H1 (cell line): ENCODE measurements around the gene TNFAIP2. TPM values are rescaled to one million over a fixed set of nuclear protein-coding genes. Genes with fewer than 3 reads are reported as not detected.

Experiments used
- CTCF ChIA-PET: fragments of 300-600 bp; sonication (Branson Sonifier 250); formaldehyde crosslinking; loops from one replicate; lab custom pipeline; 2021; ENCODE audit not compliant: partially characterized antibody; lab: Charles Lee
- POLR2A ChIA-PET: fragments of 300-600 bp; sonication (Branson Sonifier 250); formaldehyde crosslinking; loops from one replicate; lab custom pipeline; 2021; ENCODE audit warnings: inconsistent platforms; ENCODE audit not compliant: partially characterized antibody; lab: Charles Lee
- DNase-seq, 2 experiments: peaks; one replicate each; pipeline versions ENCODE4 v3.0.0 to v3.0.0-alpha.2; 2010 to 2022; ENCODE audit warnings: low spot score in 2 of 2, low read depth in 1 of 2, mixed read lengths in 1 of 2
- FAIRE-seq: peaks from 2 replicates; lab custom pipeline; 2011; peaks lifted over from hg19 to GRCh38; lab: Jason Lieb, UNC
- H2AFZ ChIP-seq: 2 replicates; pipeline ENCODE4 v1.8.1; 2012; ENCODE audit warnings: low read length, inconsistent platforms
- H2AK5ac ChIP-seq: 2 replicates; pipeline ENCODE4 v1.6.1; 2013; ENCODE audit warnings: low read depth, low read length
- H2BK120ac ChIP-seq: replicated peaks from 2 replicates; pipeline ENCODE3; 2013; ENCODE audit warnings: low read depth, low read length, inconsistent platforms
- H2BK12ac ChIP-seq: 2 replicates; pipeline ENCODE4 v1.6.1; 2013; ENCODE audit warnings: low read depth, low read length
- H2BK15ac ChIP-seq: 2 replicates; pipeline ENCODE4 v1.6.1; 2013; ENCODE audit warnings: low read length
- H2BK20ac ChIP-seq: 2 replicates; pipeline ENCODE4 v1.6.1; 2013; ENCODE audit warnings: low read length
- H2BK5ac ChIP-seq: 2 replicates; pipeline ENCODE4 v1.6.1; 2013; ENCODE audit warnings: low read depth, low read length
- H3K14ac ChIP-seq: 2 replicates; pipeline ENCODE4 v1.6.1; 2013; ENCODE audit warnings: inconsistent platforms; ENCODE audit not compliant: insufficient read length
- H3K18ac ChIP-seq: 2 replicates; pipeline ENCODE4 v1.6.1; 2013; ENCODE audit warnings: low read length; ENCODE audit errors: extremely low read depth
- H3K23ac ChIP-seq: 2 replicates; pipeline ENCODE4 v1.6.1; 2013; ENCODE audit warnings: inconsistent platforms; ENCODE audit not compliant: insufficient read length
- H3K23me2 ChIP-seq: 2 replicates; pipeline ENCODE4 v1.6.1; 2013; ENCODE audit warnings: low read depth, low read length
- H3K27ac ChIP-seq: 2 replicates; pipeline ENCODE4 v1.6.1; 2011; ENCODE audit warnings: low read depth, low read length, inconsistent platforms
- H3K27me3 ChIP-seq, 4 experiments: replicated peaks in 1 of 4; 1 replicate in 1 of 4; 2 replicates in 3 of 4; pipeline versions ENCODE4 v1.6.1 to v1.8.1; 2011 to 2013; ENCODE audit warnings: low read length in 3 of 4, mild to moderate bottlenecking in 3 of 4, inconsistent platforms in 2 of 4, mixed read lengths in 2 of 4, moderate library complexity in 1 of 4; ENCODE audit not compliant: control insufficient read depth in 3 of 4, insufficient read depth in 3 of 4; ENCODE audit errors: extremely low read depth in 1 of 4
- H3K36me3 ChIP-seq, 4 experiments: 2 replicates each; pipeline versions ENCODE4 v1.6.1 to v1.8.1; 2011 to 2013; ENCODE audit warnings: mild to moderate bottlenecking in 4 of 4, low read length in 3 of 4, moderate library complexity in 2 of 4, control low read depth in 1 of 4, inconsistent platforms in 1 of 4; ENCODE audit not compliant: insufficient read depth in 4 of 4, control insufficient read depth in 2 of 4
- H3K4ac ChIP-seq: replicated peaks from 2 replicates; pipeline ENCODE3; 2013; ENCODE audit warnings: low read length, low read depth, mixed read lengths, inconsistent platforms; ENCODE audit not compliant: insufficient read length
- H3K4me1 ChIP-seq, 4 experiments: replicated peaks in 1 of 4; 1 replicate in 1 of 4; 2 replicates in 3 of 4; pipeline versions ENCODE4 v1.6.1 to v1.8.1; 2011 to 2013; ENCODE audit warnings: low read length in 3 of 4, inconsistent platforms in 2 of 4, mixed read lengths in 1 of 4; ENCODE audit not compliant: insufficient read depth in 4 of 4, control insufficient read depth in 3 of 4
- H3K4me2 ChIP-seq, 2 experiments: 2 replicates each; pipeline versions ENCODE4 v1.6.1 to v1.8.1; 2011 to 2013; ENCODE audit warnings: low read depth in 2 of 2, low read length in 2 of 2, control low read depth in 1 of 2, inconsistent platforms in 1 of 2, mild to moderate bottlenecking in 1 of 2; ENCODE audit not compliant: insufficient read depth in 1 of 2
- H3K4me3 ChIP-seq, 4 experiments: fragments of 200-600, 300-600 bp in 1 of 4; sonication (generic), shearing (Covaris generic), sonication (Bioruptor Twin) in 1 of 4; 2 replicates each; pipeline versions ENCODE4 v1.5.1 to v1.8.1; 2011 to 2016; ENCODE audit warnings: low read length in 4 of 4, low read depth in 3 of 4, control low read depth in 2 of 4, inconsistent platforms in 2 of 4, mild to moderate bottlenecking in 2 of 4, mixed read lengths in 1 of 4, moderate library complexity in 1 of 4; ENCODE audit not compliant: insufficient read depth in 2 of 4; ENCODE audit errors: extremely low read depth in 1 of 4
- H3K56ac ChIP-seq: replicated peaks from 2 replicates; pipeline ENCODE3; 2013; ENCODE audit warnings: low read depth, mild to moderate bottlenecking, mixed read lengths, low read length, inconsistent platforms; ENCODE audit not compliant: insufficient read length
- H3K79me1 ChIP-seq: 2 replicates; pipeline ENCODE4 v1.6.1; 2013; ENCODE audit warnings: low read depth, low read length, control low read depth
- H3K79me2 ChIP-seq, 2 experiments: 2 replicates each; pipeline versions ENCODE4 v1.6.1 to v1.8.1; 2012 to 2013; ENCODE audit warnings: low read length in 2 of 2, mild to moderate bottlenecking in 2 of 2, inconsistent platforms in 1 of 2; ENCODE audit not compliant: insufficient read depth in 2 of 2, control insufficient read depth in 1 of 2
- H3K9ac ChIP-seq, 4 experiments: replicated peaks in 1 of 4; 1 replicate in 1 of 4; 2 replicates in 3 of 4; pipeline versions ENCODE4 v1.6.1 to v1.8.1; 2011 to 2013; ENCODE audit warnings: low read depth in 3 of 4, low read length in 3 of 4, control low read depth in 2 of 4, mild to moderate bottlenecking in 2 of 4, moderate library complexity in 2 of 4, inconsistent platforms in 1 of 4; ENCODE audit errors: extremely low read depth in 1 of 4
- H3K9me3 ChIP-seq, 2 experiments: 2 replicates each; pipeline versions ENCODE4 v1.6.1 to v1.8.1; 2012 to 2013; ENCODE audit warnings: mild to moderate bottlenecking in 2 of 2, moderate library complexity in 2 of 2, control low read depth in 1 of 2, inconsistent platforms in 1 of 2, low read depth in 1 of 2, low read length in 1 of 2, mixed read lengths in 1 of 2; ENCODE audit not compliant: insufficient read depth in 2 of 2
- H4K20me1 ChIP-seq, 2 experiments: replicated peaks in 1 of 2; 2 replicates each; pipeline versions ENCODE3 to v1.8.1; 2011 to 2013; ENCODE audit warnings: inconsistent platforms in 2 of 2, low read length in 2 of 2, mild to moderate bottlenecking in 1 of 2; ENCODE audit not compliant: insufficient read depth in 2 of 2, control insufficient read depth in 1 of 2
- H4K5ac ChIP-seq: 2 replicates; pipeline ENCODE4 v1.6.1; 2013; ENCODE audit warnings: low read length, low read depth, mixed read lengths, inconsistent platforms; ENCODE audit not compliant: insufficient read length
- H4K8ac ChIP-seq: 2 replicates; pipeline ENCODE4 v1.8.0; 2013; ENCODE audit warnings: mild to moderate bottlenecking, moderate library complexity, low read length, inconsistent platforms; ENCODE audit not compliant: insufficient read depth; ENCODE audit errors: extremely low read depth
- H4K91ac ChIP-seq: replicated peaks from 2 replicates; pipeline ENCODE3; 2013; ENCODE audit warnings: low read length, mixed read lengths, inconsistent platforms; ENCODE audit not compliant: insufficient read length
- BRCA1 ChIP-seq: IDR thresholded peaks from 2 replicates; pipeline ENCODE4 v1.6.1; 2012; ENCODE audit warnings: low read depth, low read length, improper control_type of control experiment
- EP300 ChIP-seq, 2 experiments: IDR thresholded peaks; 1 replicate in 1 of 2; 2 replicates in 1 of 2; pipeline ENCODE4 v1.6.1; 2011 to 2012; ENCODE audit warnings: low read depth in 2 of 2, low read length in 2 of 2, mild to moderate bottlenecking in 2 of 2, borderline replicate concordance in 1 of 2, inconsistent platforms in 1 of 2, moderate library complexity in 1 of 2
- EZH2 ChIP-seq: fragments of 200-600 bp; sonication (generic); IDR thresholded peaks from 2 replicates; pipeline ENCODE4 v1.7.1; 2012; ENCODE audit warnings: low read depth, mild to moderate bottlenecking, moderate library complexity, low read length, inconsistent platforms; ENCODE audit not compliant: severe bottlenecking
- GTF2F1 ChIP-seq: IDR thresholded peaks from 2 replicates; pipeline ENCODE4 v1.6.1; 2012; ENCODE audit warnings: low read depth, low read length, improper control_type of control experiment, borderline replicate concordance
- MAFK ChIP-seq: IDR thresholded peaks from 2 replicates; pipeline ENCODE4 v1.6.1; 2012; ENCODE audit warnings: low read depth, mild to moderate bottlenecking, improper control_type of control experiment, low read length
- SP2 ChIP-seq: IDR thresholded peaks from 2 replicates; pipeline ENCODE4 v1.6.1; 2012; ENCODE audit warnings: mild to moderate bottlenecking, low read length, inconsistent platforms
- TBP ChIP-seq: IDR thresholded peaks from 2 replicates; pipeline ENCODE4 v1.6.1; 2011; ENCODE audit warnings: low read depth, low read length, improper control_type of control experiment
- ZNF274 ChIP-seq: IDR thresholded peaks from 2 replicates; pipeline ENCODE4 v1.7.0; 2012; ENCODE audit warnings: low read length, borderline replicate concordance; ENCODE audit errors: extremely low read depth
- WGBS, 2 experiments: shearing (Covaris generic) in 1 of 2; methylation state at CpG; one replicate each; pipeline versions ENCODE4 v1.1.6 to v1.1.7; 2013 to 2015; ENCODE audit warnings: low lambda C conversion rate in 2 of 2, mixed read lengths in 2 of 2, inconsistent platforms in 1 of 2, low coverage in 1 of 2, missing lambda C conversion rate in 1 of 2; ENCODE audit not compliant: insufficient replicate concordance in 2 of 2, insufficient coverage in 1 of 2, insufficient read length in 1 of 2; ENCODE audit errors: extremely low coverage in 1 of 2, missing lambda C conversion rate in 1 of 2; 5-methylcytosine and 5-hydroxymethylcytosine counted together
- polyA plus RNA-seq, 7 experiments: library from polyadenylated mRNA; depleted of rRNA in 3 of 7; stranded (reverse) in 5 of 7; unstranded in 2 of 7; fragments of >200 nt in 5 of 7; fragments of 200-250 nt in 2 of 7; gene quantifications; 1 replicate in 5 of 7; 2 replicates in 1 of 7; 4 replicates in 1 of 7; pipeline versions ENCODE4 v1.2.1 to v1.2.3, GENCODE V29; 2011 to 2013; ENCODE audit warnings: missing spikeins in 2 of 7, mixed read lengths in 2 of 7
- total RNA-seq: library from RNA; stranded (reverse); fragmentation: NEBNext Ultra II Directional; extraction: Animal tissue kit (Norgen Biotek cat#: 25700); gene quantifications from 2 replicates; pipeline ENCODE4 v1.2.1, GENCODE V29; 2021

TNFAIP2 gene
- total and polyA plus RNA-seq, 2 of the 8 experiments (the other 6 are each of a cell fraction or from before 2014, with no cell fraction given), result 28.3 to 34.5 TPM

DNA sequence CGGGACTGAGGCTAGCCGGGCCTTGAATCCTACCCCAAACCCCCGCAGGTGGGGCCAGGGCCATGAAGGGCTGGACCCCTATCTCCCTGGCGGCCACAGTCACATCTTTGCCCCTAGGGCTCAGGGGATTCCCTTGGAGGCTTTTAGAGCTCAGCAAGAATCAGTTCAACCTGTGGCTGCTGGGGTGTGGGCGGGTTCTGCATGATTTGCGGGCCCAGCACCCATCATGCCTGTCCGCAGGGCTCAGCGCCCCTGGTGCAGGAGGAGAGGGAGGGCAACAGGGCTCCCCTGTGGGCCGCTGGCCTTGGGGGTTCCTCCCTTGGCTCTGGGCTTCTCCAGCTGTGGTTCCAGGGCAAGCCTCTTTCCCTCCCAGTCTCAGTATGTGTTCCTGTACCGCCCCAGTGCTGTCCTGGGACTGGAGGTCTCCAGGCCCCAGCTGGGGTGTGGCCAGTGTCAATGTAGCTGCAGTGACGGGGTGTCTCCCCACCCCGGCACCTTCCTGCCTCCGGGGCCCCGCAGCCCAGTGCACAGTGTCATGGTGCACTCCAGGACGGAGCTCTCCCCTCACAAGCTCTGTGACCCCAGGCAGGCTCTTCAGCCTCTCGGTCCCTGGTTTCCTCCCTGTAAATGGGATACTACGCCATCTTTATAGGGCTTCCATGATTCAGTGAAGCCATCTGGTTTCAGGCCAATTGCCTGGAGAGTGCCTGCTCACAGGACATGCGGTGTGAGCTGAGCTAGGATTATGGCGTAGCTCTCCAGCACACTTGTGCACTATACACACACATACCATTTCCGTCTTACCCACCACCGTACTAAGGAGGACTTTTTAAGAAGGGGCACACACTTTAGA, 49.2 kb upstream of the TNFAIP2 start:
- Histone ChIP-seq H3K79me2 (no peaks in the 10 kb centered on the region), H3K4me1 (peaks cover 0 to 6% (median 0%) of the 10 kb centered on the region in 4 experiments; a peak in 2 of 7 replicates), H2BK15ac (no peak overlapping the region), H3K4ac (no peak overlapping the region), H2BK12ac (peak overlapping the region; percentile 88; the same call in 1 of the 2 replicates), H2AK5ac (no peak overlapping the region), H4K8ac (no peak overlapping the region; the same call in 1 of the 2 replicates), H4K91ac (no peak overlapping the region), H3K27me3 (peaks cover 0 to 9% (median 2%) of the 10 kb centered on the region in 4 experiments; a peak in 1 of 7 replicates), H3K56ac (no peak overlapping the region), H2BK5ac (no peak overlapping the region), H3K9me3 (no peaks in the 10 kb centered on the region), H3K23me2 (peaks cover 6% of the 10 kb centered on the region; the same call in 1 of the 2 replicates), H2BK20ac (no peak overlapping the region), H2BK120ac (no peak overlapping the region), H3K79me1 (no peaks in the 10 kb centered on the region), H4K20me1 (no peaks in the 10 kb centered on the region), H3K4me3 (no peak overlapping the region), H4K5ac (no peak overlapping the region), H3K27ac (no peak overlapping the region), H3K36me3 (no peaks in the 10 kb centered on the region), H2AFZ (no peak overlapping the region), H3K9ac (no peak overlapping the region), H3K14ac (no peak overlapping the region), H3K4me2 (0 out of 4 replicates have a peak overlapping the region, but pooled peaks of 1 of the 2 experiments have one; percentile 45), H3K18ac (no peak overlapping the region), H3K23ac (no peak overlapping the region)
- 77% methylated on average over 20 of the region's 21 CpGs; no CpG with 5 or more reads in 1 of the 2 experiments for WGBS, 2 experiments
- ChIA-PET POLR2A (interaction anchor here (1.0 to 1.2 kb wide), 2 partner anchors 17 to 262 kb away, joined by 3 to 4 read pairs; partner anchors contain the start of gene CDC42BPB), CTCF (interaction anchor here (0.7 to 7.0 kb wide), 24 partner anchors 9 to 429 kb away, joined by 3 to 74 read pairs (median 4); partner anchors contain the start of gene CDC42BPB)
- DNase-seq (no peak), FAIRE-seq (no peak)
- TF ChIP-seq SP2 (no peak), TBP (no peak), GTF2F1 (no peak), MAFK (no peak), EP300 (IDR thresholded peaks at IDR 0.05; ENCODE audit: borderline replicate concordance in 1 of 2, low read depth in 2 of 2, low read length in 2 of 2) (no peak), ZNF274 (no peak), BRCA1 (no peak), EZH2 (no peak)
